IMR-90 (cell line): ENCODE measurements around the gene MAN2A1. TPM values are rescaled to one million over a fixed set of nuclear protein-coding genes. Genes with fewer than 3 reads are reported as not detected.

ENCODE experiments used
- ATAC-seq: fragments of 200-7000 bp; cut with Tn5 transposase; 2 replicates; pipeline ENCODE4 v1.9.1; 2020; ENCODE audit warnings: low read depth, mild to moderate bottlenecking, moderate library complexity
- BruUV-seq: library from RNA; stranded (reverse); fragments of 400-500 nt; replicated peaks from 2 replicates; lab custom pipeline; 2021; lab: Mats Ljungman, UMichigan
- CTCF ChIA-PET: fragments of 300-600 bp; formaldehyde crosslinking; extraction: SDS; loops from one replicate; lab custom pipeline; 2021; ENCODE audit warnings: antibody characterized with exemption; lab: Yijun Ruan, JAX
- POLR2A ChIA-PET: fragments of 300-600 bp; sonication (Branson Sonifier 250); formaldehyde crosslinking; loops from one replicate; lab custom pipeline; 2022; ENCODE audit warnings: antibody characterized with exemption; ENCODE audit not compliant: unreplicated experiment; lab: Charles Lee
- DNase-seq: peaks from one replicate; pipeline ENCODE4 v3.0.0; 2013
- H2AFZ ChIP-seq: replicated peaks from 2 replicates; pipeline ENCODE3; 2013; ENCODE audit warnings: low read length, mild to moderate bottlenecking; ENCODE audit not compliant: poor library complexity
- H2AK5ac ChIP-seq: 2 replicates; pipeline ENCODE4 v1.6.1; 2013; ENCODE audit warnings: low read depth, low read length, inconsistent platforms
- H2AK9ac ChIP-seq: replicated peaks from 2 replicates; pipeline ENCODE3; 2013; ENCODE audit warnings: mild to moderate bottlenecking, low read depth, low read length, moderate library complexity; ENCODE audit not compliant: poor library complexity
- H2BK120ac ChIP-seq: 2 replicates; pipeline ENCODE4 v1.6.1; 2013; ENCODE audit warnings: low read depth, low read length, inconsistent platforms
- H2BK15ac ChIP-seq: 3 replicates; pipeline ENCODE4 v1.6.1; 2013; ENCODE audit warnings: low read depth, low read length, inconsistent platforms
- H2BK20ac ChIP-seq: 2 replicates; pipeline ENCODE4 v1.6.1; 2013; ENCODE audit warnings: low read depth, mild to moderate bottlenecking, inconsistent platforms, low read length, moderate library complexity
- H2BK5ac ChIP-seq: 2 replicates; pipeline ENCODE4 v1.6.1; 2013; ENCODE audit warnings: mild to moderate bottlenecking, low read depth, low read length, inconsistent platforms; ENCODE audit not compliant: poor library complexity, severe bottlenecking
- H3K14ac ChIP-seq: replicated peaks from 2 replicates; pipeline ENCODE4 v1.6.1; 2013; ENCODE audit warnings: low read depth, low read length, inconsistent platforms
- H3K18ac ChIP-seq: 2 replicates; pipeline ENCODE4 v1.6.1; 2013; ENCODE audit warnings: low read depth, low read length, control low read depth
- H3K23ac ChIP-seq: 2 replicates; pipeline ENCODE4 v1.6.1; 2013; ENCODE audit warnings: low read depth, low read length, inconsistent platforms
- H3K27ac ChIP-seq: 2 replicates; pipeline ENCODE4 v1.5.1; 2013; ENCODE audit warnings: mild to moderate bottlenecking, control low read depth, low read length; ENCODE audit not compliant: insufficient read depth
- H3K27me3 ChIP-seq: 2 replicates; pipeline ENCODE4 v1.6.1; 2013; ENCODE audit warnings: low read length; ENCODE audit not compliant: control insufficient read depth, insufficient read depth
- H3K36me3 ChIP-seq: 2 replicates; pipeline ENCODE4 v1.6.1; 2013; ENCODE audit warnings: low read length, mixed read lengths; ENCODE audit not compliant: control insufficient read depth, insufficient read depth
- H3K4ac ChIP-seq: 2 replicates; pipeline ENCODE4 v1.6.1; 2013; ENCODE audit warnings: low read depth, low read length, inconsistent platforms
- H3K4me1 ChIP-seq: 2 replicates; pipeline ENCODE4 v1.6.1; 2013; ENCODE audit warnings: low read length, mixed read lengths; ENCODE audit not compliant: control insufficient read depth, insufficient read depth
- H3K4me2 ChIP-seq: 2 replicates; pipeline ENCODE4 v1.6.1; 2013; ENCODE audit warnings: low read depth, mild to moderate bottlenecking, control low read depth, low read length, moderate library complexity
- H3K4me3 ChIP-seq: 2 replicates; pipeline ENCODE4 v1.5.1; 2013; ENCODE audit warnings: low read depth, mild to moderate bottlenecking, control low read depth, low read length, moderate library complexity; ENCODE audit not compliant: insufficient read depth
- H3K56ac ChIP-seq: 2 replicates; pipeline ENCODE4 v1.6.1; 2013; ENCODE audit warnings: low read length, inconsistent platforms; ENCODE audit not compliant: insufficient read depth; ENCODE audit errors: extremely low read depth
- H3K79me1 ChIP-seq, 2 experiments: 2 replicates each; pipeline ENCODE4 v1.6.1; 2013; ENCODE audit warnings: low read length in 2 of 2, inconsistent platforms in 1 of 2, low read depth in 1 of 2
- H3K9ac ChIP-seq: 2 replicates; pipeline ENCODE4 v1.6.1; 2013; ENCODE audit warnings: low read depth, low read length, control low read depth
- H3K9me1 ChIP-seq: 2 replicates; pipeline ENCODE4 v1.6.1; 2013; ENCODE audit warnings: low read length, inconsistent platforms; ENCODE audit not compliant: insufficient read depth
- H3K9me3 ChIP-seq: 2 replicates; pipeline ENCODE4 v1.6.1; 2013; ENCODE audit warnings: low read length; ENCODE audit not compliant: control insufficient read depth, insufficient read depth
- H4K20me1 ChIP-seq: 2 replicates; pipeline ENCODE4 v1.6.1; 2013; ENCODE audit warnings: low read length, inconsistent platforms; ENCODE audit not compliant: insufficient read depth
- H4K5ac ChIP-seq: 2 replicates; pipeline ENCODE4 v1.6.1; 2013; ENCODE audit warnings: mild to moderate bottlenecking, low read depth, low read length, control low read depth
- H4K8ac ChIP-seq, 2 experiments: 2 replicates each; pipeline ENCODE4 v1.6.1; 2013; ENCODE audit warnings: low read depth in 2 of 2, low read length in 2 of 2, control low read depth in 1 of 2, inconsistent platforms in 1 of 2
- H4K91ac ChIP-seq: 2 replicates; pipeline ENCODE4 v1.6.1; 2013; ENCODE audit warnings: low read depth, low read length, inconsistent platforms; ENCODE audit not compliant: insufficient read depth
- BHLHE40 ChIP-seq: fragments of 150-350 bp; IDR thresholded peaks from 2 replicates; pipeline ENCODE4 v1.6.1; 2016; ENCODE audit warnings: mild to moderate bottlenecking, low read depth, low read length
- CEBPB ChIP-seq: IDR thresholded peaks from 2 replicates; pipeline ENCODE4 v1.6.1; 2012; ENCODE audit warnings: low read depth, low read length, improper control_type of control experiment
- CHD1 ChIP-seq: IDR thresholded peaks from 2 replicates; pipeline ENCODE4 v1.6.1; 2012; ENCODE audit warnings: low read depth, low read length, improper control_type of control experiment
- CTCF ChIP-seq: conservative IDR thresholded peaks from 2 replicates; pipeline ENCODE4 v1.5.1; 2012; ENCODE audit warnings: mild to moderate bottlenecking, low read depth, low read length, improper control_type of control experiment
- ELK1 ChIP-seq: fragments of 150-350 bp; IDR thresholded peaks from 2 replicates; pipeline ENCODE4 v1.6.1; 2016; ENCODE audit warnings: low read depth, mild to moderate bottlenecking, low read length, moderate library complexity, borderline replicate concordance
- FOS ChIP-seq: fragments of 150-350 bp; IDR thresholded peaks from 2 replicates; pipeline ENCODE4 v1.6.1; 2016; ENCODE audit warnings: low read depth, low read length
- MAFK ChIP-seq: IDR thresholded peaks from 2 replicates; pipeline ENCODE4 v1.6.1; 2012; ENCODE audit warnings: low read depth, low read length, improper control_type of control experiment
- MAZ ChIP-seq: IDR thresholded peaks from 2 replicates; pipeline ENCODE4 v1.6.1; 2012; ENCODE audit warnings: low read depth, mild to moderate bottlenecking, low read length, improper control_type of control experiment, moderate library complexity, borderline replicate concordance
- MXI1 ChIP-seq: IDR thresholded peaks from 2 replicates; pipeline ENCODE4 v1.6.1; 2012; ENCODE audit warnings: low read depth, mild to moderate bottlenecking, low read length, moderate library complexity, borderline replicate concordance
- NFE2L2 ChIP-seq: fragments of 150-350 bp; IDR thresholded peaks from 2 replicates; pipeline ENCODE4 v1.6.1; 2016; ENCODE audit warnings: low read depth, mild to moderate bottlenecking, low read length
- POLR2A ChIP-seq: IDR thresholded peaks from 2 replicates; pipeline ENCODE4 v1.6.1; 2012; ENCODE audit warnings: mild to moderate bottlenecking, low read depth, low read length
- RAD21 ChIP-seq: IDR thresholded peaks from 2 replicates; pipeline ENCODE4 v1.6.1; 2012; ENCODE audit warnings: low read length, improper control_type of control experiment
- RCOR1 ChIP-seq: IDR thresholded peaks from 2 replicates; pipeline ENCODE4 v1.6.1; 2012; ENCODE audit warnings: mild to moderate bottlenecking, low read length, improper control_type of control experiment; ENCODE audit not compliant: insufficient replicate concordance
- RFX5 ChIP-seq: IDR thresholded peaks from 2 replicates; pipeline ENCODE4 v1.8.0; 2012; ENCODE audit warnings: low read depth, mild to moderate bottlenecking, low read length, moderate library complexity
- SMC3 ChIP-seq: fragments of 150-350 bp; IDR thresholded peaks from 2 replicates; pipeline ENCODE4 v1.6.1; 2016; ENCODE audit warnings: low read depth, mild to moderate bottlenecking, antibody characterized with exemption, low read length, moderate library complexity
- USF2 ChIP-seq: fragments of 150-350 bp; IDR thresholded peaks from 2 replicates; pipeline ENCODE4 v1.6.1; 2017; ENCODE audit warnings: mild to moderate bottlenecking, antibody characterized with exemption, low read length, low read depth
- WGBS, 2 experiments: methylation state at CpG; one replicate each; pipeline versions ENCODE4 v1.1.5 to v1.1.7; 2013; ENCODE audit warnings: missing lambda C conversion rate in 2 of 2; ENCODE audit not compliant: insufficient read length in 1 of 2; ENCODE audit errors: extremely low coverage in 2 of 2; 5-methylcytosine and 5-hydroxymethylcytosine counted together
- dilution Hi-C: fragments of 300-500 bp; cut with HindIII; formaldehyde crosslinking; loops from one replicate; pipeline ENCODE4 v1.14.3; 2018; ENCODE audit warnings: low sequenced_read_pairs; ENCODE audit not compliant: unreplicated experiment
- in situ Hi-C: fragments of 300-500 bp; cut with MboI; formaldehyde crosslinking; loops from 3 replicates; pipeline ENCODE4 v1.14.3; 2019; ENCODE audit warnings: low sequenced_read_pairs, inconsistent platforms, mixed read lengths
- intact Hi-C: fragments of 100-400 bp; cut with micrococcal nuclease; formaldehyde crosslinking; loops from 2 replicates; pipeline ENCODE4 v1.10.0; 2022
- polyA plus RNA-seq, 3 experiments: library from polyadenylated mRNA; depleted of rRNA; stranded (reverse); fragments of >200 nt; gene quantifications; 2 replicates each; pipeline ENCODE4 v1.2.3, GENCODE V29; 2012; ENCODE audit warnings: low replicate concordance in 1 of 3
- total RNA-seq: library from RNA; depleted of rRNA; stranded (reverse); fragments of >200 nt; gene quantifications from 2 replicates; pipeline ENCODE4 v1.2.3, GENCODE V29; 2012

Gene MAN2A1
- total and polyA plus RNA-seq, 2 of the 4 experiments (the other 2 are of a cell fraction): 16.4 to 29.6 TPM

- TF ChIP-seq SMC3 (no peak), USF2 (no peak), CEBPB (no peak), CHD1 (no peak), NFE2L2 (no peak), FOS (no peak), POLR2A (no peak), MAZ (no peak), MAFK (no peak), MXI1 (no peak), ELK1 (no peak), CTCF (no peak), RCOR1 (no peak), RFX5 (no peak), RAD21 (no peak), BHLHE40 (no peak)
- no peak overlapping the region for H4K91ac ChIP-seq
- dilution Hi-C loops: no loop called here
- no peak overlapping the region for H4K8ac ChIP-seq
- H3K56ac ChIP-seq: no peak overlapping the region
- no peak overlapping the region for H2BK5ac ChIP-seq
- H3K36me3 ChIP-seq: no peaks in the 10 kb centered on the region
- H2AK5ac ChIP-seq: no peak overlapping the region
- H3K4me3 ChIP-seq: no peak overlapping the region
- H3K4me2 ChIP-seq: no peak overlapping the region
- H4K5ac ChIP-seq: no peak overlapping the region
- H3K14ac ChIP-seq: no peak overlapping the region
- CTCF ChIA-PET: no interaction called here
- H2AFZ ChIP-seq: no peak overlapping the region
- H2BK120ac ChIP-seq: no peak overlapping the region
- no peaks in the 10 kb centered on the region for H3K79me1 ChIP-seq
- H2BK15ac ChIP-seq: no peak overlapping the region
- no peak overlapping the region for H2BK20ac ChIP-seq
- ATAC-seq (no peak), DNase-seq (no peak)
- H3K23ac ChIP-seq: no peak overlapping the region
- no CpG with 5 or more reads among the region's 2 CpGs for WGBS, 2 experiments
- H3K27me3 ChIP-seq: peaks cover 2% of the 10 kb centered on the region; the same call in 1 of the 2 replicates
- BruUV-seq: no TSS peak
- no peaks in the 10 kb centered on the region for H3K9me3 ChIP-seq
- intact Hi-C loops: no loop called here
- H2AK9ac ChIP-seq: no peak overlapping the region
- no peak overlapping the region for H3K4ac ChIP-seq
- no peak overlapping the region for H3K27ac ChIP-seq
- POLR2A ChIA-PET: no interaction called here
- H4K20me1 ChIP-seq: no peaks in the 10 kb centered on the region
- no peaks in the 10 kb centered on the region for H3K4me1 ChIP-seq
- no peak overlapping the region for H3K9ac ChIP-seq
- H3K18ac ChIP-seq: no peak overlapping the region
- H3K9me1 ChIP-seq: no peaks in the 10 kb centered on the region
- in situ Hi-C loops: no loop called here
Measured at GRCh38 chr5:109914906-109915305, 225.2 kb downstream of the MAN2A1 start.
